SK-N-DZ (cell line): ENCODE results near the gene MSI2.

Source experiments
- DNase-seq: peaks from one replicate; pipeline ENCODE4 v3.0.0-alpha.2; 2015; ENCODE audit warnings: low spot score

MSI2 gene

GRCh38 chr17:57703273-57703672 is 446.9 kb downstream of the MSI2 start:
- DNase-seq = no peak

- DNase-seq = no peak
These were observed 448.1 kb downstream of the MSI2 start for GRCh38 chr17:57704448-57704847.

- no peak for DNase-seq
These were observed 449.8 kb downstream of the MSI2 start for GRCh38 chr17:57705921-57706695.

GRCh38 chr17:57706761-57707160 is 450.4 kb downstream of the MSI2 start:
- no peak for DNase-seq

- peak; percentile 76 for DNase-seq
These were observed 451.6 kb downstream of the MSI2 start for GRCh38 chr17:57707892-57708291.

GRCh38 chr17:57708410-57708809 is 452.1 kb downstream of the MSI2 start:
- peak; percentile 74 for DNase-seq

- DNase-seq = no peak
These were observed 456.8 kb downstream of the MSI2 start for GRCh38 chr17:57713140-57713539.

- no peak for DNase-seq
These were observed 458.4 kb downstream of the MSI2 start for GRCh38 chr17:57714665-57715180.

GRCh38 chr17:57715981-57716380 is 459.7 kb downstream of the MSI2 start:
- no peak for DNase-seq

GRCh38 chr17:57718878-57719277 is 462.6 kb downstream of the MSI2 start:
- no peak for DNase-seq

GRCh38 chr17:57720386-57721035 is 464.2 kb downstream of the MSI2 start:
- no peak for DNase-seq

- no peak for DNase-seq
These were observed 465.8 kb downstream of the MSI2 start for GRCh38 chr17:57721967-57722703.

- DNase-seq = no peak
These were observed 466.4 kb downstream of the MSI2 start for GRCh38 chr17:57722704-57723043.

GRCh38 chr17:57723427-57724025 is 467.2 kb downstream of the MSI2 start:
- no peak for DNase-seq

GRCh38 chr17:57724026-57724728 is 467.9 kb downstream of the MSI2 start:
- no peak for DNase-seq

GRCh38 chr17:57724729-57725125 is 468.4 kb downstream of the MSI2 start:
- no peak for DNase-seq

- DNase-seq = no peak
These were observed 470.0 kb downstream of the MSI2 start for GRCh38 chr17:57726213-57726790.

- no peak for DNase-seq
These were observed 470.5 kb downstream of the MSI2 start for GRCh38 chr17:57726838-57727237.

GRCh38 chr17:57727630-57728175 is 471.4 kb downstream of the MSI2 start:
- no peak for DNase-seq

GRCh38 chr17:57730026-57730701 is 473.8 kb downstream of the MSI2 start:
- no peak for DNase-seq
